Transverse colon (tissue), 4 donors: ENCODE data around the gene CD72.
A peak's percentile ranks its signal among the peaks of the same experiment; 100 is the strongest.

Source experiments
- POLR2AphosphoS5 ChIP-seq, 3 donors: sonication (generic); formaldehyde crosslinking; IDR thresholded peaks; one replicate each; pipeline ENCODE4 v1.6.1; 2016; ENCODE audit warnings: antibody characterized with exemption in 3 of 3
- TF ChIP-seq, protein P1 (sequence below), 5 experiments: fragments of 200-600 bp in 3 of 5; fragments of 450-650 bp in 2 of 5; sonication (generic) in 3 of 5; IDR thresholded peaks; 1 replicate in 2 of 5; 2 replicates in 3 of 5; pipeline ENCODE4 v1.5.1; 2016 to 2017; ENCODE audit warnings: antibody characterized with exemption in 5 of 5, inconsistent platforms in 3 of 5, mild to moderate bottlenecking in 2 of 5, moderate library complexity in 1 of 5

DNA sequence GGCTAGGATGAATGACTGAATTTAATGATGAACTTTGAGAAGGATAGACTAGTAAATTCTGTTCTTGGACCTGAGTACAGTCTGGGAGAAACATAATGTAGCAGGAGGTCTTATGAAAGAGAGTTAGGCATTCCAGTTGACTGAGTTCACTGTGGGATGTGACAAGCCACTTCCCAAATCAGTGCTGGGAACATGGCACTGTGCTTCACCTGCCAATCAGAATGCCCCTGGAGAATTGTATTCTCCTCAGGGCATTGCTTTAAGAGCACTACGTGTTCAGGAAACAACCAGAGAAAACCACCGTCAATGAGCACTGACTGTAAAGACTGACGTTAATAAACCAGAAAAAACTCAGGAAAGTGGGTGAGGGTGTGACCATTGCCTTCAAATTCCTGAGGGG is 41.1 kb upstream of the CD72 start:
- peak; percentile 37 to 70 (median 53) for TF ChIP-seq POLR2AphosphoS5 (IDR thresholded peaks at IDR 0.05)
- TF ChIP-seq, protein P1, sequence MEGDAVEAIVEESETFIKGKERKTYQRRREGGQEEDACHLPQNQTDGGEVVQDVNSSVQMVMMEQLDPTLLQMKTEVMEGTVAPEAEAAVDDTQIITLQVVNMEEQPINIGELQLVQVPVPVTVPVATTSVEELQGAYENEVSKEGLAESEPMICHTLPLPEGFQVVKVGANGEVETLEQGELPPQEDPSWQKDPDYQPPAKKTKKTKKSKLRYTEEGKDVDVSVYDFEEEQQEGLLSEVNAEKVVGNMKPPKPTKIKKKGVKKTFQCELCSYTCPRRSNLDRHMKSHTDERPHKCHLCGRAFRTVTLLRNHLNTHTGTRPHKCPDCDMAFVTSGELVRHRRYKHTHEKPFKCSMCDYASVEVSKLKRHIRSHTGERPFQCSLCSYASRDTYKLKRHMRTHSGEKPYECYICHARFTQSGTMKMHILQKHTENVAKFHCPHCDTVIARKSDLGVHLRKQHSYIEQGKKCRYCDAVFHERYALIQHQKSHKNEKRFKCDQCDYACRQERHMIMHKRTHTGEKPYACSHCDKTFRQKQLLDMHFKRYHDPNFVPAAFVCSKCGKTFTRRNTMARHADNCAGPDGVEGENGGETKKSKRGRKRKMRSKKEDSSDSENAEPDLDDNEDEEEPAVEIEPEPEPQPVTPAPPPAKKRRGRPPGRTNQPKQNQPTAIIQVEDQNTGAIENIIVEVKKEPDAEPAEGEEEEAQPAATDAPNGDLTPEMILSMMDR (IDR thresholded peaks at IDR 0.05), result no peak
